Measurements from ENCODE around the gene OR2G2. TPM values are rescaled to one million over a fixed set of nuclear protein-coding genes. Genes with fewer than 3 reads are reported as not detected.

The OR2G2 gene
- total RNA-seq, 1 experiment from 2014 or later, result not detected

DNA sequence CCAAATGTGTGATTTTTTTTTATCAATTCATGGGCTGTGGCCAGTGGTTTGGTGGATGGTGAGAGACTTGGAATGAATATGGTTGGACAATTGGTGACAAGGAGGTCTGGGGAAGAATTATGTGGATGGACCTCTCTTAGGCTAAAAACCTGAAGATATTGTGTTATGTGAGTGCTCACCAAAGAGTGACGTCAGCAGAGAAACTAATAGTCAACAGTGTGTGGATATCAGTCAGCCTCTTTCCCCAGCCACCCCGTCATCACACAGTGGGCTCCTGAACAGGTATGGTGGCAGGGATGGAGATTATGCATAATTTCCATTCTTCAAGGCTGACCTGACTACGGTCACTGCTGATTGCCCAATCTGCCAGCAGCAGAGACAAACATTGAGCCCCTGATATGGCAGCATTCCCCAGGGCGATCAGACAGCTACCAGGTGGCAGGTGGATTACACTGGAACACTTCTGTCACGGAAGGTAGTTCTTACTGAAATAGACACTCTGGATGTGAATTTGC lies 9.2 kb upstream of the OR2G2 start:
- DNase-seq, result no peak
- Histone ChIP-seq H2AFZ (ENCODE audit: low read length) (no peak overlapping the region), H3K79me2 (ENCODE audit: insufficient read depth, low read length) (no peaks in the 10 kb centered on the region), H3K27ac (ENCODE audit: insufficient read length, low read depth, low read length) (no peak overlapping the region), H3K27me3 (ENCODE audit: insufficient read depth, low read length) (no peaks in the 10 kb centered on the region), H3K18ac (ENCODE audit: insufficient read length, low read depth, low read length) (no peak overlapping the region), H2BK15ac (ENCODE audit: low read depth, low read length) (no peak overlapping the region), H2AK5ac (ENCODE audit: insufficient read length, low read length) (no peak overlapping the region), H2BK12ac (ENCODE audit: insufficient read length, low read depth, low read length) (no peak overlapping the region), H3K56ac (ENCODE audit: insufficient read length, low read depth, low read length) (no peak overlapping the region), H3K9me3 (ENCODE audit: control insufficient read depth, low read depth, low read length) (no peaks in the 10 kb centered on the region), H4K91ac (ENCODE audit: insufficient read length, low read depth, low read length) (no peak overlapping the region), H4K20me1 (ENCODE audit: control insufficient read depth, insufficient read depth, insufficient read length) (no peaks in the 10 kb centered on the region), H3K23ac (ENCODE audit: insufficient read length, low read depth, low read length) (no peak overlapping the region), H3K23me2 (ENCODE audit: insufficient read length, low read depth, low read length, poor library complexity, severe bottlenecking) (no peaks in the 10 kb centered on the region), H2BK20ac (ENCODE audit: low read depth, low read length, poor library complexity, severe bottlenecking) (no peak overlapping the region), H3K4me1 (ENCODE audit: insufficient read depth, low read length) (no peaks in the 10 kb centered on the region), H3K4me2 (ENCODE audit: insufficient read depth, insufficient read length, low read length) (no peak overlapping the region), H3T11ph (ENCODE audit: low read length) (no peak overlapping the region), H3K79me1 (ENCODE audit: insufficient read depth, low read depth, low read length, poor library complexity, severe bottlenecking) (no peaks in the 10 kb centered on the region), H3K4ac (ENCODE audit: low read depth, low read length) (no peak overlapping the region), H3K9ac (ENCODE audit: extremely low read depth, insufficient read length, low read length) (no peak overlapping the region), H2BK120ac (ENCODE audit: low read depth, low read length, poor library complexity, severe bottlenecking) (no peak overlapping the region), H2BK5ac (ENCODE audit: insufficient read length, low read length) (no peak overlapping the region), H3K14ac (ENCODE audit: insufficient read depth, low read length) (no peak overlapping the region), H4K5ac (ENCODE audit: insufficient read length, low read depth, low read length) (no peak overlapping the region), H4K8ac (replicated peaks; ENCODE audit: insufficient read length, low read depth, low read length) (no peak overlapping the region)
- Mint-ChIP-seq H3K27me3 (ENCODE audit: low read depth) (peaks cover 2% of the 10 kb centered on the region; the same call in 1 of the 2 replicates), H3K36me3 (ENCODE audit: insufficient read depth in 1 of 3, low read depth in 3 of 3) (no peaks in the 10 kb centered on the region), H3K4me1 (no peaks in the 10 kb centered on the region), H3K9me3 (no peaks in the 10 kb centered on the region), H3K27ac (no peak overlapping the region), H3K4me3 (no peak overlapping the region)
- no peak for TF ChIP-seq CTCF (conservative IDR thresholded peaks at IDR 0.05)
- WGBS (ENCODE audit: extremely low coverage, insufficient read length, low lambda C conversion rate), result no CpG with 5 or more reads among the region's 5 CpGs
